NT2/D1 (cell line): Measurements from ENCODE around the gene GMDS.

Experiments used
- SUZ12 ChIP-seq: IDR thresholded peaks from 2 replicates; pipeline ENCODE4 v1.6.1; 2011; ENCODE audit not compliant: insufficient read length, insufficient read depth; ENCODE audit errors: extremely low read depth
- ZNF274 ChIP-seq: IDR thresholded peaks from 2 replicates; pipeline ENCODE4 v1.6.1; 2011; ENCODE audit warnings: mild to moderate bottlenecking, low read depth, low read length

DNA sequence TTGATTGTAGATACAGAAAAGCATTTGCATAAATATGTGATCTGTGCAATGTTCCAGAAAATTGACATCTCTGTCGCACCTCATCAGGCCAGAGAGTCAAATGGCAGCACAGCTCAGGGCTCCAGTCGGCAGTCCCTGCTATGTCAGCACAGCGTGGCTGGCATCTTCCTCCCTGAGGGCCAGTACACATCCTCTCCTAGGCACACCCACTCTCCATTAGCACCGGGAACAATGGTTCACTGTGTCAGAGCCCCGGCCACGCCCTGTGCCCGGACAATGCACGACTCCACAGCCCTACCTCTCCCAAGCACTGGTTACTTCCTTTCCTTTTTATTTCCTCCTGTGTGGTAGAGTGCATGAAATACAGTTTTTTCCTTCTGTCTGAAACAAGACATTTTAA is 520.8 kb downstream of the GMDS start:
- no peak for TF ChIP-seq ZNF274
- TF ChIP-seq SUZ12: no peak
